Cardiac muscle cell (in vitro differentiated cells and primary cell): ENCODE measurements around the gene MEGF6. TPM values are rescaled to one million over a fixed set of nuclear protein-coding genes. Genes with fewer than 3 reads are reported as not detected.
A peak's percentile ranks its signal among the peaks of the same experiment; 100 is the strongest.

Experiments used
- DNase-seq, 2 donors: peaks; one replicate each; pipeline versions ENCODE4 v3.0.0 to v3.0.0-alpha.2; 2010 to 2017; ENCODE audit warnings: low read depth in 1 of 2, low spot score in 1 of 2
- H3K27ac ChIP-seq: fragments of 200-600 bp; sonication (generic); 2 replicates; pipeline ENCODE4 v1.5.1; 2016
- H3K27me3 ChIP-seq: fragments of 200-600 bp; sonication (generic); 2 replicates; pipeline ENCODE4 v1.6.0; 2016; ENCODE audit warnings: control low read depth
- H3K36me3 ChIP-seq: fragments of 200-600 bp; sonication (generic); 2 replicates; pipeline ENCODE4 v1.5.1; 2016; ENCODE audit warnings: control low read depth
- H3K4me1 ChIP-seq: fragments of 200-600 bp; sonication (generic); 2 replicates; pipeline ENCODE4 v1.8.1; 2017; ENCODE audit warnings: low read depth, mild to moderate bottlenecking, mixed run types
- H3K4me3 ChIP-seq: fragments of 200-600 bp; sonication (generic); 2 replicates; pipeline ENCODE4 v1.5.1; 2016; ENCODE audit warnings: mild to moderate bottlenecking
- H3K9me3 ChIP-seq: fragments of 200-600 bp; sonication (generic); 2 replicates; pipeline ENCODE4 v1.5.1; 2017; ENCODE audit warnings: low read depth, mild to moderate bottlenecking, control low read depth
- CTCF ChIP-seq: IDR thresholded peaks from 2 replicates; pipeline ENCODE4 v1.5.1; 2012; ENCODE audit warnings: low read depth, mild to moderate bottlenecking, low read length
- polyA plus RNA-seq: library from polyadenylated mRNA; unstranded; fragments of >200 nt; fragmentation: Nextera tagmentation; extraction: Ambion mirVana; gene quantifications from 2 replicates; pipeline ENCODE4 v1.2.1, GENCODE V29; 2016
- total RNA-seq: library from RNA; depleted of rRNA; stranded (reverse); fragments of >200 nt; gene quantifications from 2 replicates; pipeline ENCODE4 v1.2.3, GENCODE V29; 2016

MEGF6 gene
- total and polyA plus RNA-seq, 2 experiments from 2014 or later: 11.1 to 31.7 TPM

GRCh38 chr1:3630161-3630611 lies 18.9 kb upstream of the MEGF6 start:
- no peak for TF ChIP-seq CTCF
- no peak overlapping the region for H3K27ac ChIP-seq
- peaks cover 4% of the 10 kb centered on the region for H3K4me1 ChIP-seq
- no peaks in the 10 kb centered on the region for H3K9me3 ChIP-seq
- H3K36me3 ChIP-seq: peaks cover 26% of the 10 kb centered on the region
- DNase-seq: no peak
- H3K4me3 ChIP-seq: no peak overlapping the region
- no peaks in the 10 kb centered on the region for H3K27me3 ChIP-seq

GRCh38 chr1:3629561-3630160 lies 18.4 kb upstream of the MEGF6 start:
- H3K36me3 ChIP-seq: peaks cover 22% of the 10 kb centered on the region

GRCh38 chr1:3628445-3628844 lies 17.1 kb upstream of the MEGF6 start:
- TF ChIP-seq CTCF: no peak
- Histone ChIP-seq H3K4me3 (no peak overlapping the region), H3K36me3 (peaks cover 22% of the 10 kb centered on the region), H3K9me3 (no peaks in the 10 kb centered on the region), H3K27me3 (no peaks in the 10 kb centered on the region), H3K4me1 (peaks cover 8% of the 10 kb centered on the region), H3K27ac (no peak overlapping the region)
- no peak for DNase-seq

More at GRCh38 chr1:3629561-3630160, 18.4 kb upstream of the MEGF6 start:
- Histone ChIP-seq H3K4me1 (peaks cover 4% of the 10 kb centered on the region), H3K27me3 (no peaks in the 10 kb centered on the region), H3K9me3 (no peaks in the 10 kb centered on the region), H3K27ac (no peak overlapping the region), H3K4me3 (no peak overlapping the region)
- TF ChIP-seq CTCF: no peak
- DNase-seq: no peak

GRCh38 chr1:3627515-3628253 lies 16.4 kb upstream of the MEGF6 start:
- peaks cover 22% of the 10 kb centered on the region for H3K36me3 ChIP-seq
- H3K27me3 ChIP-seq: no peaks in the 10 kb centered on the region

GRCh38 chr1:3626025-3626424 lies 14.7 kb upstream of the MEGF6 start:
- Histone ChIP-seq H3K9me3 (no peaks in the 10 kb centered on the region), H3K27ac (peak overlapping the region; percentile 44), H3K4me1 (peaks cover 8% of the 10 kb centered on the region), H3K4me3 (peak overlapping the region; percentile 99), H3K27me3 (no peaks in the 10 kb centered on the region), H3K36me3 (peaks cover 22% of the 10 kb centered on the region)
- TF ChIP-seq CTCF: no peak
- DNase-seq: no peak

More at GRCh38 chr1:3627515-3628253, 16.4 kb upstream of the MEGF6 start:
- no peak overlapping the region for H3K27ac ChIP-seq
- peaks cover 8% of the 10 kb centered on the region for H3K4me1 ChIP-seq
- TF ChIP-seq CTCF: no peak
- H3K9me3 ChIP-seq: no peaks in the 10 kb centered on the region
- DNase-seq: no peak
- H3K4me3 ChIP-seq: no peak overlapping the region
